ENCODE data around the gene BCAS2.
"Not testable (repeated sequence)": the region's sequence is repeated elsewhere in the genome, so short reads cannot be mapped to it uniquely, and the experiment has no call there.

BCAS2 gene

GRCh38 chr1:114581335-114582287 lies at the start of gene BCAS2:
BCAS2 (minus strand) TSS chr1:114581615; CDS start chr1:114581591, 24 bp downstream.
- peak; percentile 99 for DNase-seq

DNA sequence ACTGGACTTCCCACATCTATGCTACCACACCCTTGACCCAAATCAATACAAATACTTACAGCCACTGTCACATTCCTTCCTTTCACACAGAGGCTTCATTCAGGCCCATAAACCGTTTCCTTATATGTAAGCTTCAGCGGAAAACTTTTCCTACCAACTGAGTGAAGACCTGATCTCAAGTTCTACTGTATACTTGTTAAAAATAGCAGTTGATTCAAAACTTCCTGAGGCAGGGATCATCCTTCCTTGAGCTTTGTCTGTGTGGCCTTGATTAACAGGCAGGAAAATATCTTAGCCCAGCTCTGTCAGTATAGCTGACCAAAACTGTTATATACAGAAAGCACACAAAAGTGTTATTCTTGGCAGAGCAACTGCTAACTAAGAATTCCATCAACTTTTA lies 45.7 kb upstream of the BCAS2 start:
- no peak for DNase-seq

- no peak for DNase-seq
Measured at GRCh38 chr1:114623364-114623763, 41.9 kb upstream of the BCAS2 start.

- DNase-seq = no peak
Measured at GRCh38 chr1:114620419-114620818, 39.0 kb upstream of the BCAS2 start.

GRCh38 chr1:114618606-114619005 lies 37.2 kb upstream of the BCAS2 start:
- no peak for DNase-seq

DNA sequence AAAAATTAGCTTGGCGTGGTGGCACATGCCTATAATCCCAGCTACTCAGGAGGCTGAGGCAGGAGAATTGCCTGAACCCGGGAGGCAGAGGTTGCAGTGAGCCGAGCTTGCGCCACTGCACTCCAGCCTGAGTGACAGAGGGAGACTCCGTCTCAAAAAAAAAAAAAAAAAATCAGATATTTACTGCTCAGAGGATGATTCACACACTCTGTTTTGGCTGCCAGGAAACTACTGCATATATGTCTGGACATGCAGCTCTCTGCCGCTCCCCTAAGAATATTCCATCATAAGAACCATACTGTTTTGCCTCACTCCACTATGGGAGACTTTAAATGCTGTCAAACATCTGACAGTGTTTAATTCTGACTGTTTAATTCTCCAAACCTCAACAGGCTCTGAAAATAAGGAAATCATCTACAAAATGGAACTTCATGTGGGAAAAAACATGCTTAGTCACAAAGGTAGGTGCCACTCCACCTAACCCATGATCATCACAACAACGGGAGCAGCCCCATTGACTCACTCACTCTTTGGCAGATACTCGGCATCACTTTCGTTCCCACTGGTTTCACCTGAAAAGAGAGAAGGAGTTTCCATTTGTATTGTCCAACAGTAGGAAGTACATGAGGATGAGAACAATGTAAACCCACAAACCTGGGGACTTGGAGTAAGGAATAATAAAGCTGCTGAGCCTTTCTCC lies 29.3 kb upstream of the BCAS2 start:
- DNase-seq = no peak

- no peak for DNase-seq
Measured at GRCh38 chr1:114609826-114610225, 28.4 kb upstream of the BCAS2 start.

- DNase-seq = no peak
Measured at GRCh38 chr1:114609026-114609425, 27.6 kb upstream of the BCAS2 start.

DNA sequence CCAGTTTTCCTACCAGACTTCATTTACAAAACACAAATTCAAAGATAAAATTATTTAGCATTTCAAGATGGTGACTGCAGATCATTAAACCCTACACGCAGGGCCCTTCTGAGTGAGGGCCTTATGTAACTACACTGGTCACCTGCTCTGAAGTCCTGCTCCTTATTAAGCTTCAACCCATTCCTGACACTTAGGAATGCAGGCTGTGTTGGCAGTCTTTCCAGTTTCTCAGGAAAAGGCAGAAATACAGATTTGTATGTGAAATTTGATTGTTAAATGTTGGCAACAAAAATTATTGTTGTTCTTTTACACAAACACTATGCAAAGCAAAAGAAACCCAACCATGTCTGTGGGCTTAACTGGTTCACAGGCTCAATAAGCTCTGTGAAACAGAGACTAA lies 25.8 kb upstream of the BCAS2 start:
- DNase-seq = no peak

- DNase-seq = no peak
Measured at GRCh38 chr1:114597949-114598348, 16.5 kb upstream of the BCAS2 start.

DNA sequence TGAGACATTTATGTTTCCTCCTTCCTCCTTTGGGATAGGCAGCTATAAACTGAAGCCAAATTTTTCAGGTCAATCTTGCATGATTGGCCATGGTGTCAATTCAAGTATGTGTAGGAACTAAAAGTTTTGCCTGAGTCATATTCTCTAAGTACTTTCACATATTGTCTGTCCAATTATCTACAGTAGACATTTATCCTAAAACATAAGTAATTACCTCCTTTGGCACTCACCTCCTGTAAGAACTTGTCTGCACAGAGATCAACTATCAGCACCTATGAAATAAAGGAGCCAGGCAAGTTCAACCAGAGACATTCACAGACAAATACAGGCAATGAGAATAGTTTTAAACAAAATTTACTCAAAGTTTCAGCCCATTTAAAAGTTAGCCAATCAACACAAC lies 14.2 kb upstream of the BCAS2 start:
- no peak for DNase-seq

DNA sequence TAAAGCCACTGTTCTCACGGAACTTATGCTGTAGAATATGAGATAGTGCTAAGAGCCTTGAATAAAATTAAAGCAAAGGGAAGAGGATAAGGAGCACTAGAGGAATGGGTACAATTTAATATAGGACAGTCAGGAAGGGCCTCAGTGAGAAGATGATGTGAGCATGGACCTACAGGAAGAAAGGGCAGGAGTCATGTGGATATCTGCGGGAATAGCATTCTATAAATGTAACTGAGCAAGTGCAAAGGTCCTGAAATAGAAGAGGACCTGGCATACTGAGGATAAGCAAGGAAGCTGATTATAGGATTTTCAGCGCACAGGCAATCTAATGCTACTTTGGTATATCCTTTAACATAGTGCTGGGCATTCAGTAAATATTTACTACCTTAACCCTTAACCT lies 12.6 kb upstream of the BCAS2 start:
- no peak for DNase-seq

GRCh38 chr1:114589122-114589521 lies 7.7 kb upstream of the BCAS2 start:
- no peak for DNase-seq

- no peak for DNase-seq
Measured at GRCh38 chr1:114588196-114588689, 6.8 kb upstream of the BCAS2 start.

GRCh38 chr1:114587203-114587991 lies 6.0 kb upstream of the BCAS2 start:
- no peak for DNase-seq

- DNase-seq = no peak
Measured at GRCh38 chr1:114586513-114587047, 5.2 kb upstream of the BCAS2 start.

- no peak for DNase-seq
Measured at GRCh38 chr1:114585231-114585630, 3.8 kb upstream of the BCAS2 start.

GRCh38 chr1:114574365-114574764 lies 7.0 kb downstream of the BCAS2 start:
- no peak for DNase-seq

GRCh38 chr1:114564141-114564540 lies 17.3 kb downstream of the BCAS2 start:
- peak; percentile 32 for DNase-seq

DNA sequence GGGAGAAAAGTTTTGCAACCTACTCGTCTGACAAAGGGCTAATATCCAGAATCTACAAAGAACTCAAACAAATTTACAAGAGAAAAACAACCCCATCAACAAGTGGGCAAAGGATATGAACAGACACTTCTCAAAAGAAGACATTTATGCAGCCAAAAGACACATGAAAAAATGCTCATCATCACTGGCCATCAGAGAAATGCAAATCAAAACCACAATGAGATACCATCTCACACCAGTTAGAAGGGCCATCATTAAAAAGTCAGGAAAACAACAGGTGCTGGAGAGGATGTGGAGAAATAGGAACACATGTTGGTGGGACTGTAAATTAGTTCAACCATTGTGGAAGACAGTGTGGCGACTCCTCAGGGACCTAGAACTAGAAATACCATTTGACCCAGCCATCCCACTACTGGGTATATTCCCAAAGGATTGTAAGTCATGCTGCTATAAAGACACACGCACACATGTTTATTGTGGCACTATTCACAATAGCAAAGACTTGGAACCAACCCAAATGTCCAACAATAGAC lies 18.4 kb downstream of the BCAS2 start:
- DNase-seq = not testable (repeated sequence)

- DNase-seq = no peak
Measured at GRCh38 chr1:114561333-114561732, 20.1 kb downstream of the BCAS2 start.

DNA sequence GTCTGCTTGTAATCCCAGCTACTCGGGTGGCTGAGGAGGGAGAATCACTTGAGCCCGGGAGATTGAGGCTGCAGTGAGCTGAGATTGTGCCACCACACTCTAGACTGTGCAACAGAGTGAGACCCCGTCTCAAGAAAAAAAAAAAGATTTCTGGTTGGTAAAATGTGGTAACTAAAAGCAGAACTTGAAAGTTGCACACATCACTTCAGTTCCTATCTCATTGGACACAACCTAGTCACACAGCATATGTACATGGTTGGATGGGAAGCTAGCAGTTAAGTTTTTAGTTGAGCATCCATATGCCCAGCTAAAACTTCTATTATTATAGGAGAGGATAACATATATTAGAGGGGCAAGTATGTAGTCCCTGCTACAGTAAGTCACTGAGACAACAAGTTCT lies 22.1 kb downstream of the BCAS2 start:
- DNase-seq = no peak

Data from midbrain (tissue), 1 donor.